K562 (cell line): ENCODE data around the gene MYLK3. TPM values are rescaled to one million over a fixed set of nuclear protein-coding genes. Genes with fewer than 3 reads are reported as not detected.
A peak's percentile ranks its signal among the peaks of the same experiment; 100 is the strongest.

Experiments
- C11orf30 ChIP-seq: fragments of 450-650 bp; IDR thresholded peaks from 2 replicates; pipeline ENCODE4 v1.6.1; 2016; ENCODE audit warnings: low read depth, mild to moderate bottlenecking
- CBX8 ChIP-seq: fragments of 200-600 bp; sonication (generic); IDR thresholded peaks from 2 replicates; pipeline ENCODE4 v1.6.1; 2012; ENCODE audit warnings: borderline replicate concordance, mixed run types, low read depth, mild to moderate bottlenecking, moderate library complexity, mixed read lengths, low read length, control low read depth, inconsistent platforms; ENCODE audit not compliant: poor library complexity, severe bottlenecking; ENCODE audit errors: extremely low read depth
- NCOA2 ChIP-seq, 2 experiments: fragments of 450-650 bp; IDR thresholded peaks; 2 replicates each; pipeline ENCODE4 v1.6.1; 2018; ENCODE audit warnings: mild to moderate bottlenecking in 2 of 2, moderate library complexity in 1 of 2; ENCODE audit not compliant: partially characterized antibody in 2 of 2
- POLR2B ChIP-seq: fragments of 450-650 bp; IDR thresholded peaks from 2 replicates; pipeline ENCODE4 v1.6.1; 2018; ENCODE audit warnings: low read depth; ENCODE audit not compliant: partially characterized antibody
- POLR2G ChIP-seq: fragments of 200-400 bp; formaldehyde crosslinking; IDR thresholded peaks from 2 replicates; pipeline ENCODE4 v1.6.1; 2017; ENCODE audit warnings: low read depth, mild to moderate bottlenecking, antibody characterized with exemption, low read length, moderate library complexity
- PRPF4 ChIP-seq: fragments of 200-400 bp; formaldehyde crosslinking; IDR thresholded peaks from one replicate; pipeline ENCODE4 v1.6.1; 2017; ENCODE audit warnings: low read length, low read depth, mild to moderate bottlenecking; ENCODE audit not compliant: insufficient read depth, poor library complexity, severe bottlenecking
- SAP30 ChIP-seq: fragments of 200-600 bp; sonication (generic); IDR thresholded peaks from 2 replicates; pipeline ENCODE4 v1.6.1; 2012; ENCODE audit warnings: borderline replicate concordance, low read depth, mild to moderate bottlenecking, moderate library complexity, low read length, control low read depth, inconsistent platforms; ENCODE audit not compliant: insufficient read depth, poor library complexity, severe bottlenecking
- ZBED1 ChIP-seq: IDR thresholded peaks from 2 replicates; pipeline ENCODE4 v1.6.1; 2014
- polyA plus RNA-seq, 8 experiments: library from polyadenylated mRNA; depleted of rRNA in 4 of 8; stranded (reverse) in 5 of 8; unstranded in 3 of 8; fragments of >200 nt; fragmentation: Nextera tagmentation in 2 of 8; fragmentation: Illumina TruSeq in 1 of 8; extraction: Ambion mirVana in 2 of 8; extraction: Trizol in 1 of 8; gene quantifications; 2 replicates each; pipeline versions ENCODE4 v1.2.1 to v1.2.3, GENCODE V29; 2011 to 2014; ENCODE audit warnings: inconsistent platforms in 1 of 8, missing spikeins in 1 of 8
- total RNA-seq, 7 experiments: library from RNA; depleted of rRNA in 6 of 7; stranded (reverse); fragments of >200 nt in 6 of 7; fragmentation: Illumina TruSeq in 2 of 7; extraction: Trizol in 2 of 7; gene quantifications; 2 replicates each; pipeline versions ENCODE4 v1.2.1 to v1.2.3, GENCODE V29; 2011 to 2021; ENCODE audit warnings: low replicate concordance in 1 of 7
- TF ChIP-seq, protein P1 (sequence below): fragments of 450-650 bp; IDR thresholded peaks from 2 replicates; pipeline ENCODE4 v1.6.1; 2018; ENCODE audit not compliant: partially characterized antibody
- TF ChIP-seq, protein P2 (sequence below): fragments of 250-450 bp; sonication (Bioruptor Pico); IDR thresholded peaks from 2 replicates; pipeline ENCODE4 v1.4.0; 2020; ENCODE audit warnings: mild to moderate bottlenecking, moderate library complexity
- TF ChIP-seq, protein P3 (sequence below), 2 experiments: fragments of 450-650 bp; conservative IDR thresholded peaks; 2 replicates each; pipeline ENCODE4 v1.6.1; 2017; ENCODE audit warnings: mild to moderate bottlenecking in 2 of 2, moderate library complexity in 2 of 2
- TF ChIP-seq, protein P4 (sequence below): fragments of 250-450 bp; sonication (Bioruptor Pico); IDR thresholded peaks from 2 replicates; pipeline ENCODE4 v1.5.0; 2020; ENCODE audit warnings: mild to moderate bottlenecking, borderline replicate concordance

MYLK3 gene
- total and polyA plus RNA-seq, 9 of the 15 experiments (the other 6 are each of a cell fraction or from before 2014, with no cell fraction given), result 0.69 to 10.7 (median 4.7) TPM

DNA sequence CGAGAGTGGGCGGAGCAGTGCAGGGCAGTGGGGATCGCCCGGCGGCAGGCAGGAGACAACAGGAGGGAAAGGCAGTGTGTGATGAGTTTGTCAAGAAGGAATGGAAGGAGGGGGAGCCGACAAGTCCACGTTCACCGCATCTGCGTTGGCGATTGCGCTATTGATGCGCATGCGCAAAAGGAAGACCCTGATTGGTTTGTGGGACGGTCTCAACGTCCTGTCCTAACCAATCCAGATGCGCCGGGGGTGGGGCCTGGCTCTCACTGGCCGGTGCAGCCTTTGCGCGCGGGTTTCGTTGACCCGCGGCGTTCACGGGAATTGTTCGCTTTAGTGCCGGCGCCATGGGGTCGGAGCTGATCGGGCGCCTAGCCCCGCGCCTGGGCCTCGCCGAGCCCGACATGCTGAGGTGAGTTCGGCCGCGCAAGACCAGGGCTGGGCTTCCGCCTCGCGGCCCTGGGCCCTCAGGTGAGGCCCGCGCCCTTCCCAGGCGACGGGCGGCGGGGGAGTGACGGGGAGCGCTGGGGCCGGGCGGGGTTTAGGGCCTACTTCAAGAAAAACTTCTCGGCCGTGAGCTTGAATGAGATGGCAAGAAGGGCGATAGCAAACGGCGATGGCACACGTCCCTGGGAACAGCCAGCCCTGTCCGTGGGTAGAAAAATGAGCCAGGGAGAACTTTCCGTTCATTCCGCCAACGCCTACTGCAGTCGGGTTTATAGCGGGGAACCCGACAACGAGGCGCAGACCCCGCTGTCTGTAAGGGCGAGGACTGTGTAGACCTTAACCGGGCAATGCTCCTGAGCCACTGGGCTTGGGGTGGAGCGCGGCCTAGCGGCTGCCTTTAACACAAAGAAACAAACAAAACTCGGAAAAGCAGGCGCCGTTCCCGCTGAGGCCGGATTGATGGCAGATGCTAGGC is 58.5 kb downstream of the MYLK3 start, which contains the start of gene ORC6 (continued):
- TF ChIP-seq POLR2G (peak; percentile 95), CBX8 (no peak), PRPF4 (no peak), NCOA2 (IDR thresholded peaks at IDR 0.05; ENCODE audit: partially characterized antibody in 2 of 2) (no peak), C11orf30 (no peak), POLR2B (peak; percentile 76), ZBED1 (no peak), SAP30 (peak; percentile 92)
- TF ChIP-seq, protein P1, sequence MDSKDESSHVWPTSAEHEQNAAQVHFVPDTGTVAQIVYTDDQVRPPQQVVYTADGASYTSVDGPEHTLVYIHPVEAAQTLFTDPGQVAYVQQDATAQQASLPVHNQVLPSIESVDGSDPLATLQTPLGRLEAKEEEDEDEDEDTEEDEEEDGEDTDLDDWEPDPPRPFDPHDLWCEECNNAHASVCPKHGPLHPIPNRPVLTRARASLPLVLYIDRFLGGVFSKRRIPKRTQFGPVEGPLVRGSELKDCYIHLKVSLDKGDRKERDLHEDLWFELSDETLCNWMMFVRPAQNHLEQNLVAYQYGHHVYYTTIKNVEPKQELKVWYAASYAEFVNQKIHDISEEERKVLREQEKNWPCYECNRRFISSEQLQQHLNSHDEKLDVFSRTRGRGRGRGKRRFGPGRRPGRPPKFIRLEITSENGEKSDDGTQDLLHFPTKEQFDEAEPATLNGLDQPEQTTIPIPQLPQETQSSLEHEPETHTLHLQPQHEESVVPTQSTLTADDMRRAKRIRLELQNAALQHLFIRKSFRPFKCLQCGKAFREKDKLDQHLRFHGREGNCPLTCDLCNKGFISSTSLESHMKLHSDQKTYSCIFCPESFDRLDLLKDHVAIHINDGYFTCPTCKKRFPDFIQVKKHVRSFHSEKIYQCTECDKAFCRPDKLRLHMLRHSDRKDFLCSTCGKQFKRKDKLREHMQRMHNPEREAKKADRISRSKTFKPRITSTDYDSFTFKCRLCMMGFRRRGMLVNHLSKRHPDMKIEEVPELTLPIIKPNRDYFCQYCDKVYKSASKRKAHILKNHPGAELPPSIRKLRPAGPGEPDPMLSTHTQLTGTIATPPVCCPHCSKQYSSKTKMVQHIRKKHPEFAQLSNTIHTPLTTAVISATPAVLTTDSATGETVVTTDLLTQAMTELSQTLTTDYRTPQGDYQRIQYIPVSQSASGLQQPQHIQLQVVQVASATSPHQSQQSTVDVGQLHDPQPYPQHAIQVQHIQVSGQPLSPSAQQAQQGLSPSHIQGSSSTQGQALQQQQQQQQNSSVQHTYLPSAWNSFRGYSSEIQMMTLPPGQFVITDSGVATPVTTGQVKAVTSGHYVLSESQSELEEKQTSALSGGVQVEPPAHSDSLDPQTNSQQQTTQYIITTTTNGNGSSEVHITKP, result no peak
- TF ChIP-seq, protein P2, sequence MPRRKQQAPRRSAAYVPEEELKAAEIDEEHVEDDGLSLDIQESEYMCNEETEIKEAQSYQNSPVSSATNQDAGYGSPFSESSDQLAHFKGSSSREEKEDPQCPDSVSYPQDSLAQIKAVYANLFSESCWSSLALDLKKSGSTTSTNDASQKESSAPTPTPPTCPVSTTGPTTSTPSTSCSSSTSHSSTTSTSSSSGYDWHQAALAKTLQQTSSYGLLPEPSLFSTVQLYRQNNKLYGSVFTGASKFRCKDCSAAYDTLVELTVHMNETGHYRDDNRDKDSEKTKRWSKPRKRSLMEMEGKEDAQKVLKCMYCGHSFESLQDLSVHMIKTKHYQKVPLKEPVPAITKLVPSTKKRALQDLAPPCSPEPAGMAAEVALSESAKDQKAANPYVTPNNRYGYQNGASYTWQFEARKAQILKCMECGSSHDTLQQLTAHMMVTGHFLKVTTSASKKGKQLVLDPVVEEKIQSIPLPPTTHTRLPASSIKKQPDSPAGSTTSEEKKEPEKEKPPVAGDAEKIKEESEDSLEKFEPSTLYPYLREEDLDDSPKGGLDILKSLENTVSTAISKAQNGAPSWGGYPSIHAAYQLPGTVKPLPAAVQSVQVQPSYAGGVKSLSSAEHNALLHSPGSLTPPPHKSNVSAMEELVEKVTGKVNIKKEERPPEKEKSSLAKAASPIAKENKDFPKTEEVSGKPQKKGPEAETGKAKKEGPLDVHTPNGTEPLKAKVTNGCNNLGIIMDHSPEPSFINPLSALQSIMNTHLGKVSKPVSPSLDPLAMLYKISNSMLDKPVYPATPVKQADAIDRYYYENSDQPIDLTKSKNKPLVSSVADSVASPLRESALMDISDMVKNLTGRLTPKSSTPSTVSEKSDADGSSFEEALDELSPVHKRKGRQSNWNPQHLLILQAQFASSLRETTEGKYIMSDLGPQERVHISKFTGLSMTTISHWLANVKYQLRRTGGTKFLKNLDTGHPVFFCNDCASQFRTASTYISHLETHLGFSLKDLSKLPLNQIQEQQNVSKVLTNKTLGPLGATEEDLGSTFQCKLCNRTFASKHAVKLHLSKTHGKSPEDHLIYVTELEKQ (CRISPR knock-in tag), result no peak
- TF ChIP-seq, protein P3, sequence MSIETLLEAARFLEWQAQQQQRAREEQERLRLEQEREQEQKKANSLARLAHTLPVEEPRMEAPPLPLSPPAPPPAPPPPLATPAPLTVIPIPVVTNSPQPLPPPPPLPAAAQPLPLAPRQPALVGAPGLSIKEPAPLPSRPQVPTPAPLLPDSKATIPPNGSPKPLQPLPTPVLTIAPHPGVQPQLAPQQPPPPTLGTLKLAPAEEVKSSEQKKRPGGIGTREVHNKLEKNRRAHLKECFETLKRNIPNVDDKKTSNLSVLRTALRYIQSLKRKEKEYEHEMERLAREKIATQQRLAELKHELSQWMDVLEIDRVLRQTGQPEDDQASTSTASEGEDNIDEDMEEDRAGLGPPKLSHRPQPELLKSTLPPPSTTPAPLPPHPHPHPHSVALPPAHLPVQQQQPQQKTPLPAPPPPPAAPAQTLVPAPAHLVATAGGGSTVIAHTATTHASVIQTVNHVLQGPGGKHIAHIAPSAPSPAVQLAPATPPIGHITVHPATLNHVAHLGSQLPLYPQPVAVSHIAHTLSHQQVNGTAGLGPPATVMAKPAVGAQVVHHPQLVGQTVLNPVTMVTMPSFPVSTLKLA (conservative IDR thresholded peaks at IDR 0.05), result peak in 1 of 2 experiments; percentile 8; a peak in 2 of 4 replicates
- TF ChIP-seq, protein P4, sequence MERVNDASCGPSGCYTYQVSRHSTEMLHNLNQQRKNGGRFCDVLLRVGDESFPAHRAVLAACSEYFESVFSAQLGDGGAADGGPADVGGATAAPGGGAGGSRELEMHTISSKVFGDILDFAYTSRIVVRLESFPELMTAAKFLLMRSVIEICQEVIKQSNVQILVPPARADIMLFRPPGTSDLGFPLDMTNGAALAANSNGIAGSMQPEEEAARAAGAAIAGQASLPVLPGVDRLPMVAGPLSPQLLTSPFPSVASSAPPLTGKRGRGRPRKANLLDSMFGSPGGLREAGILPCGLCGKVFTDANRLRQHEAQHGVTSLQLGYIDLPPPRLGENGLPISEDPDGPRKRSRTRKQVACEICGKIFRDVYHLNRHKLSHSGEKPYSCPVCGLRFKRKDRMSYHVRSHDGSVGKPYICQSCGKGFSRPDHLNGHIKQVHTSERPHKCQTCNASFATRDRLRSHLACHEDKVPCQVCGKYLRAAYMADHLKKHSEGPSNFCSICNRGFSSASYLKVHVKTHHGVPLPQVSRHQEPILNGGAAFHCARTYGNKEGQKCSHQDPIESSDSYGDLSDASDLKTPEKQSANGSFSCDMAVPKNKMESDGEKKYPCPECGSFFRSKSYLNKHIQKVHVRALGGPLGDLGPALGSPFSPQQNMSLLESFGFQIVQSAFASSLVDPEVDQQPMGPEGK (CRISPR knock-in tag), result no peak
